ENCODE data around the gene RBMS2.
"Not testable (repeated sequence)": the region's sequence is repeated elsewhere in the genome, so short reads cannot be mapped to it uniquely, and the experiment has no call there.

Gene RBMS2

GRCh38 chr12:56574210-56574609 lies 52.6 kb downstream of the RBMS2 start:
- TF ChIP-seq ZFX (IDR thresholded peaks at IDR 0.05; ENCODE audit: borderline replicate concordance): no peak
- no peak for TF ChIP-seq CTCF (IDR thresholded peaks at IDR 0.05)
- no peak overlapping the region for H3K27ac ChIP-seq

DNA sequence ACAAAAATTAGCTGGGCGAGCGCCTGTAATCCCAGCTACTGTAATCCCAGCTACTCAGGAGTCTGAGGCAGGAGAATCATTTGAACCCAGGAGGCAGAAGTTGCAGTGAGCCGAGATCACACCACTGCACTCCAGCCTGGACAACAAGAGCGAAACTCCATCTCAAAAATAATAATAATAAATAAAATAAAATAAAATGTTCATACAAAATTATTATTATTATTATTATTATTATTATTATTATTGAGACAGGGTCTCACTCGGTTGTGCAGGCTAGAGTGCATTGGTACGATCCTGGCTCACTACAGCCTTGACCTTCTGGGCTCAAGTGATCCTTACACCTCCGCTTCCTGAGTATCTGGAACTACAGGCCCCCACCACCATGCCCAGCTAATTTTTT lies 55.6 kb downstream of the RBMS2 start:
- H3K27ac ChIP-seq: not testable (repeated sequence)

DNA sequence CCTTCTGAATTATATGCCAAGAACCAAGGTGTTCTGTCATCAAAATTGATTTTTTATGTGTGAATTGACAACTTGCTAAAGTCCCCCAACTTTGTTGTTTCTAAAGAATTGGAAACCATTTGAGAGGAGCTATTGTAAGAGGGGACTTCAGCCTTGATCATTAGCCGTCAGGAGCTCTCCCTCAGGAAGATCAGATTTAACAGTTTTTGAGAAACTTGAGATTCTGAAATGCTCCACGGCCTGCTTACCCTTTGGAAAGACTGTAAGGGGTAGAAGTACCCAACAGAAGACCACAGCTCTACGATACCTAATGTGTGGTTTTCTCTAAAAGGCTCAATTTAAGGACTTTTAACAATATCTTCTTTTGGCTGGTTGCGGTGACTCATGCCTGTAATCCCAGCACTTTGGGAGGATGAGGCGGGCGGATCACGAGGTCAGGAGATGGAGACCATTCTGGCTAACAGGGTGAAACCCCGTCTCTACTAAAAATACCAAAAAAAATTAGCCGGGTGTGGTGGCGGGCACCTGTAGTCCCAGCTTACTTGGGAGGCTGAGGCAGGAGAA lies 57.4 kb downstream of the RBMS2 start:
- H3K27ac ChIP-seq: no peak overlapping the region
- no peak for TF ChIP-seq ZFX (IDR thresholded peaks at IDR 0.05; ENCODE audit: borderline replicate concordance)
- TF ChIP-seq CTCF (IDR thresholded peaks at IDR 0.05): no peak

DNA sequence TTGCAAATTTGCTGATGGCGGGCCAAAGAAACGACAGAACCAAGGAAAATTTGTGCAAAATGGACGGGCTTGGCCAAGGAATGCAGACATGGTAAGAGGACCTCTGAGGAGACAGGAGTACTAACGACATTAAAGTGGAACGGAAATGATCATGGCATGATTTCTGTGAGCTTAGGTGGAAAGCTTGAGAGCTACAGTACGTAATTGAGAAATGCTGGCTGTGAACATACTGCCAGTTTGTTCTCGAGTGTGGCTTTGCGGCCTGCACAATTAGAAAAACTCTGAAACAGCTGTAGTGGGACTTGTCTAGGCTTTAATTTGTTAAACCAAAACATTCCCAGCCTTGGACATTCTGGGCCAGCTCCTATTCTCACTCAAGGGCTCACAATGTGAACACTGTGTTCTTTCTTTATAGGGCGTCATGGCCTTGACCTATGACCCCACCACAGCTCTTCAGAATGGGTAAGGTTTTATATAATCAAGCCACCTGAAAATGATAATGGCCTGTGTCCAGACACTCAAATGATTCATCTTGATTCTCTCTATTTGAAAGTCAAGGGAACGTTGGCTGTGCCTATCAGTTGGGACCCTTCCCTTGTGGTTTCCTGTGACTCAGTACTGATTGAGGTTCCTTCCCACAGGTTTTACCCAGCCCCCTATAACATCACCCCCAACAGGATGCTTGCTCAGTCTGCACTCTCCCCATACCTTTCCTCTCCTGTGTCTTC lies 60.0 kb downstream of the RBMS2 start:
- H3K27ac ChIP-seq: no peak overlapping the region

DNA sequence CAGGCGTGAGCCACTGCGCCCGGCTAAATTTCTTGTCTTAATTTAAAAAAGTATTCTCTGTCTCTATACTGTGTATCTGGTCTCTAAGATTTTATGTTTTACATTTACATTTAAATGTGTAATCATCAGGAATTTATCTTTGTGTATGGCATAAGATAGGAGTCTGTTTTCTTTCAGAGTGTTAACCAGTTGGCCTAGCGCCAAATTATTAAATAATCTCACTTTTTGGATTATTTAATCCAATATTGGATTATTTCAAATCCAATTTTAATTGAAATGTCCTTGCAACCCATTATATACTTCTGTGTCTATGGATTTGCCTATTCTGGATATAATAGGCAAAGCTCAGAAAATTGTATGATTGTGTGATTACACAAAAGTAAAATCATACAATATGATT lies 63.5 kb downstream of the RBMS2 start:
- no peak for TF ChIP-seq CTCF (IDR thresholded peaks at IDR 0.05)
- TF ChIP-seq ZFX (IDR thresholded peaks at IDR 0.05; ENCODE audit: borderline replicate concordance): no peak
- H3K27ac ChIP-seq: no peak overlapping the region

More for the DNA sequence above, 60.0 kb downstream of the RBMS2 start:
- no peak for TF ChIP-seq ZFX (IDR thresholded peaks at IDR 0.05; ENCODE audit: borderline replicate concordance)
- no peak for TF ChIP-seq CTCF (IDR thresholded peaks at IDR 0.05)

GRCh38 chr12:56589783-56590182 lies 68.2 kb downstream of the RBMS2 start:
- no peak for TF ChIP-seq CTCF (IDR thresholded peaks at IDR 0.05)
- no peak for TF ChIP-seq ZFX (IDR thresholded peaks at IDR 0.05; ENCODE audit: borderline replicate concordance)

DNA sequence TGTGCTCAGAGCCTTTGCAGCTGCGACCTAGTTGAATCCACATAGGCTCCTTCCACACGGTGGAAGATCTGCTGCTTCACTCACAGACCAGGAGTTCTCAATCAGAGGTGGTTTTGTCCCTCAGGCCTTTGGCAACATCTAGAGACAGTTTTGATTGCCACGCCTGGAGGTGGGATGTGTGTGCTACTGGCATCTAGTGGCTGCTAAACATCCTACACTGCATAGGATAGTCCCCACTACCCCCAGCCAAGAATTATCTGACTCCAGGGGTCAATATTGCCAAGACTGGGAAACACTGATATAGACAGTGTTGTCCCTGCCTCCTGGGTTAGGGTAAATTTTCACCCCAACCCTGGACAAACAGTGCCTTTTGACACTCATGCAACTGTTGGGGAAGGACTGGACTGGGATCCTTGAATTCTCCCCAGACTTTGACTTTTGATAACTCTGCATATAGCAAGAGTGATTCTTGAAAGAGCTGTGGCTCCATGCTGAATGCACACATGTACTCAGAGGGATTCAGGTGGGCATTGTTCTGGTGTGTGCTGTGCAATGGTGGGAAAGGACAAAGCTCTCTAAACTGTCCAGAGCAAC lies 68.7 kb downstream of the RBMS2 start:
- peak overlapping the region; percentile 2; the same call in 1 of the 2 replicates for H3K27ac ChIP-seq
- TF ChIP-seq ZFX (IDR thresholded peaks at IDR 0.05; ENCODE audit: borderline replicate concordance) (no peak), CTCF (IDR thresholded peaks at IDR 0.05) (peak; percentile 84)

More at GRCh38 chr12:56589783-56590182, 68.2 kb downstream of the RBMS2 start:
- H3K27ac ChIP-seq: peak overlapping the region; percentile 2; the same call in 1 of the 2 replicates
